GM23338 (cell line): ENCODE results near the gene CCDC138. TPM values are rescaled to one million over a fixed set of nuclear protein-coding genes. Genes with fewer than 3 reads are reported as not detected.

Experiments
- ATAC-seq: fragments of 200-7000 bp; cut with Tn5 transposase; 3 replicates; pipeline ENCODE4 v1.9.1; 2020
- DNase-seq: peaks from one replicate; pipeline ENCODE4 v3.0.0-alpha.2; 2015; ENCODE audit warnings: low spot score
- H2AFZ ChIP-seq: fragments of 200-600 bp; sonication (generic); 2 replicates; pipeline ENCODE4 v1.8.0; 2016; ENCODE audit warnings: antibody characterized with exemption, mild to moderate bottlenecking, moderate library complexity
- H3F3A ChIP-seq: fragments of 200-600 bp; sonication (generic); replicated peaks from 2 replicates; pipeline ENCODE4 v1.8.0; 2017; ENCODE audit warnings: antibody characterized with exemption, mixed run types, low read depth
- H3K27ac ChIP-seq: fragments of 200-600 bp; sonication (generic); 2 replicates; pipeline ENCODE4 v1.6.1; 2016; ENCODE audit warnings: low read depth
- H3K27me3 ChIP-seq: fragments of 200-600 bp; sonication (generic); 2 replicates; pipeline ENCODE4 v1.8.0; 2016; ENCODE audit warnings: mild to moderate bottlenecking, mixed run types, moderate library complexity; ENCODE audit not compliant: insufficient read depth
- H3K36me3 ChIP-seq: fragments of 200-600 bp; sonication (generic); 2 replicates; pipeline ENCODE4 v1.8.0; 2016; ENCODE audit warnings: mild to moderate bottlenecking; ENCODE audit not compliant: insufficient read depth
- H3K4me1 ChIP-seq: fragments of 200-600 bp; sonication (generic); 2 replicates; pipeline ENCODE4 v1.8.0; 2016; ENCODE audit warnings: mild to moderate bottlenecking, moderate library complexity; ENCODE audit not compliant: insufficient read depth
- H3K4me2 ChIP-seq: fragments of 200-600 bp; sonication (generic); 2 replicates; pipeline ENCODE4 v1.7.1; 2017; ENCODE audit warnings: mixed run types
- H3K4me3 ChIP-seq: fragments of 200-600 bp; sonication (generic); 2 replicates; pipeline ENCODE4 v1.6.1; 2016; ENCODE audit warnings: mixed run types
- H3K79me2 ChIP-seq: fragments of 200-600 bp; sonication (generic); replicated peaks from 2 replicates; pipeline ENCODE4 v1.8.0; 2017; ENCODE audit warnings: mild to moderate bottlenecking; ENCODE audit not compliant: insufficient read depth
- H3K9me2 ChIP-seq: fragments of 200-600 bp; sonication (generic); 2 replicates; pipeline ENCODE4 v1.8.0; 2017; ENCODE audit not compliant: insufficient read depth
- H4K20me1 ChIP-seq: fragments of 200-600 bp; sonication (generic); replicated peaks from 2 replicates; pipeline ENCODE4 v1.8.0; 2017; ENCODE audit warnings: mild to moderate bottlenecking; ENCODE audit not compliant: insufficient read depth
- H3K27ac Mint-ChIP-seq: 2 replicates; pipeline ENCODE4 v1.8.0; 2020; ENCODE audit warnings: inconsistent platforms, mild to moderate bottlenecking, moderate library complexity, mixed read lengths
- H3K27me3 Mint-ChIP-seq: 3 replicates; pipeline ENCODE4 v1.8.0; 2022; ENCODE audit warnings: low read depth, mild to moderate bottlenecking, moderate library complexity, mixed read lengths, inconsistent platforms; ENCODE audit not compliant: insufficient read depth, poor library complexity
- H3K36me3 Mint-ChIP-seq: 3 replicates; pipeline ENCODE4 v1.8.0; 2021; ENCODE audit warnings: low read depth, mild to moderate bottlenecking, inconsistent platforms, moderate library complexity, mixed read lengths
- H3K4me1 Mint-ChIP-seq: 3 replicates; pipeline ENCODE4 v1.8.0; 2020; ENCODE audit warnings: mild to moderate bottlenecking, inconsistent platforms, mixed read lengths
- H3K4me3 Mint-ChIP-seq: 3 replicates; pipeline ENCODE4 v1.8.0; 2021; ENCODE audit warnings: moderate library complexity, mild to moderate bottlenecking, inconsistent platforms, mixed read lengths
- H3K9me3 Mint-ChIP-seq: 3 replicates; pipeline ENCODE4 v1.8.0; 2020; ENCODE audit warnings: moderate library complexity, mild to moderate bottlenecking, inconsistent platforms, mixed read lengths
- CREB1 ChIP-seq: fragments of 250-450 bp; sonication (Bioruptor Pico); IDR thresholded peaks from 2 replicates; pipeline ENCODE4 v1.5.0; 2020; ENCODE audit warnings: low read depth, mild to moderate bottlenecking, moderate library complexity
- CTCF ChIP-seq, 2 experiments: fragments of 200-600 bp in 1 of 2; sonication (generic) in 1 of 2; conservative IDR thresholded peaks; 2 replicates each; pipeline versions ENCODE4 v1.5.1 to v1.6.1; 2016 to 2017; ENCODE audit warnings: antibody characterized with exemption in 2 of 2, low read depth in 2 of 2, mild to moderate bottlenecking in 2 of 2, moderate library complexity in 1 of 2
- ETS1 ChIP-seq: IDR thresholded peaks from 2 replicates; pipeline ENCODE4 v1.6.1; 2016; ENCODE audit warnings: antibody characterized with exemption
- EZH2phosphoT487 ChIP-seq: fragments of 200-600 bp; sonication (generic); IDR thresholded peaks from one replicate; pipeline ENCODE4 v1.8.1; 2018; ENCODE audit warnings: antibody characterized with exemption; ENCODE audit not compliant: unreplicated experiment
- JUNB ChIP-seq: IDR thresholded peaks from one replicate; pipeline ENCODE4 v1.6.1; 2016; ENCODE audit warnings: antibody characterized with exemption; ENCODE audit not compliant: unreplicated experiment
- NANOG ChIP-seq: IDR thresholded peaks from 2 replicates; pipeline ENCODE4 v1.6.1; 2016; ENCODE audit warnings: antibody characterized with exemption, borderline replicate concordance
- POLR2AphosphoS5 ChIP-seq: IDR thresholded peaks from 2 replicates; pipeline ENCODE4 v1.6.1; 2016; ENCODE audit warnings: antibody characterized with exemption, low read depth
- REST ChIP-seq: IDR thresholded peaks from one replicate; pipeline ENCODE4 v1.6.1; 2018; ENCODE audit warnings: antibody characterized with exemption; ENCODE audit not compliant: unreplicated experiment
- STAT1 ChIP-seq: IDR thresholded peaks from one replicate; pipeline ENCODE4 v1.6.1; 2016; ENCODE audit warnings: antibody characterized with exemption; ENCODE audit not compliant: unreplicated experiment
- ZNF114 ChIP-seq: fragments of 250-450 bp; sonication (Bioruptor Pico); IDR thresholded peaks from 2 replicates; pipeline ENCODE4 v1.5.0; 2020; ENCODE audit warnings: mild to moderate bottlenecking, moderate library complexity
- ZNF331 ChIP-seq: fragments of 250-450 bp; sonication (Bioruptor Pico); IDR thresholded peaks from 2 replicates; pipeline ENCODE4 v1.5.0; 2020; ENCODE audit warnings: low read depth, mild to moderate bottlenecking, moderate library complexity
- ZNF462 ChIP-seq: fragments of 250-450 bp; sonication (Bioruptor Pico); IDR thresholded peaks from 2 replicates; pipeline ENCODE4 v1.5.0; 2020; ENCODE audit warnings: mild to moderate bottlenecking, moderate library complexity
- long read RNA-seq: library from polyadenylated mRNA; unstranded; transcript quantifications from one replicate; pipeline ENCODE4 v2.0.0, GENCODE V29; 2020; ENCODE audit not compliant: unreplicated experiment
- polyA plus RNA-seq: library from polyadenylated mRNA; unstranded; fragments of >200 nt; fragmentation: Nextera tagmentation; extraction: Ambion mirVana; gene quantifications from 2 replicates; pipeline ENCODE4 v1.2.1, GENCODE V29; 2016
- total RNA-seq: library from RNA; depleted of rRNA; stranded (reverse); fragments of >200 nt; shearing (Covaris generic); gene quantifications from 2 replicates; pipeline ENCODE4 v1.2.3, GENCODE V29; 2014; rRNA removed

CCDC138 gene
- total RNA-seq (31.6 and 35.7 TPM in 2 replicates), polyA plus RNA-seq (25.8 and 30.8 TPM in 2 replicates)
- long read RNA-seq, partial matches to known transcripts: 3 of 25 reads
- long read RNA-seq, other reads (novel, unspliced or antisense): 18 of 25 reads

- H3K4me1 ChIP-seq: 0 out of 2 replicates have a peak, but pooled peaks cover 3% of the 10 kb centered on the region
- Mint-ChIP-seq H3K4me1 (peaks cover 5% of the 10 kb centered on the region; the same call in 2 of the 3 replicates), H3K27ac (peak within 1 kb of the TSS; percentile 95), H3K27me3 (peaks cover 8% of the 10 kb centered on the region), H3K9me3 (0 out of 3 replicates have a peak, but pooled peaks cover 3% of the 10 kb centered on the region), H3K4me3 (peak within 1 kb of the TSS; percentile 94), H3K36me3 (peaks cover 46% of the 10 kb centered on the region)
- H3K27ac ChIP-seq: peak within 1 kb of the TSS; percentile 74
- peak within 1 kb of the TSS; percentile 77 for H3K4me3 ChIP-seq
- peaks cover 17% of the 10 kb centered on the region; the same call in 1 of the 2 replicates for H3K36me3 ChIP-seq
- peaks cover 26% of the 10 kb centered on the region for H3K79me2 ChIP-seq
- H3K4me2 ChIP-seq: peak within 1 kb of the TSS; percentile 95
- no peaks in the 10 kb centered on the region for H3F3A ChIP-seq
- ATAC-seq (peak; percentile 97), DNase-seq (peak; percentile 97)
- H3K9me2 ChIP-seq: no peaks in the 10 kb centered on the region
- H4K20me1 ChIP-seq: 0 out of 2 replicates have a peak, but pooled peaks cover 6% of the 10 kb centered on the region
- H2AFZ ChIP-seq: peak within 1 kb of the TSS; percentile 70; the same call in 1 of the 2 replicates
- H3K27me3 ChIP-seq: no peaks in the 10 kb centered on the region
- TF ChIP-seq ETS1 (no peak), EZH2phosphoT487 (no peak), CREB1 (CRISPR knock-in tag) (peak; percentile 89), NANOG (no peak), STAT1 (no peak), CTCF (conservative IDR thresholded peaks at IDR 0.05; ENCODE audit: low read depth in 2 of 2) (no peak), ZNF331 (CRISPR knock-in tag) (no peak), REST (no peak), ZNF114 (CRISPR knock-in tag) (no peak), POLR2AphosphoS5 (peak; percentile 87), ZNF462 (no peak), JUNB (no peak)
Observed at GRCh38 chr2:108786354-108787215, at the start of gene CCDC138. Gene CCDC138, plus strand, starts transcription at chr2:108786771. Its CDS starts 52 bp downstream, at chr2:108786823.
